ENCODE data around the gene PSMB7. TPM values are rescaled to one million over a fixed set of nuclear protein-coding genes. Genes with fewer than 3 reads are reported as not detected.
A peak's percentile ranks its signal among the peaks of the same experiment; 100 is the strongest.

PSMB7 gene
- total RNA-seq, 2 experiments from 2014 or later, result 155 to 170 TPM

GRCh38 chr9:124372038-124372437, 43.2 kb downstream of the PSMB7 start:
- no peak overlapping the region for H3K27ac Mint-ChIP-seq
- no peak for TF ChIP-seq CTCF (IDR thresholded peaks at IDR 0.05)
- POLR2A ChIA-PET, result no interaction called here
- no peaks in the 10 kb centered on the region for H3K9me3 Mint-ChIP-seq
- no peaks in the 10 kb centered on the region for H3K27me3 Mint-ChIP-seq
- intact Hi-C loops (cut with micrococcal nuclease), result no loop called here
- peaks cover 18% of the 10 kb centered on the region for H3K36me3 Mint-ChIP-seq (ENCODE audit: low read depth)
- ATAC-seq (no peak), DNase-seq (no peak)
- no peak overlapping the region for H3K4me3 Mint-ChIP-seq
- peaks cover 37% of the 10 kb centered on the region for H3K4me1 Mint-ChIP-seq (ENCODE audit: low read depth)
- CTCF ChIA-PET, result no interaction called here

- intact Hi-C loops (cut with micrococcal nuclease), result no loop called here
- no peak for DNase-seq
- TF ChIP-seq CTCF (IDR thresholded peaks at IDR 0.05), result no peak
- no peak overlapping the region for H3K4me3 Mint-ChIP-seq
- POLR2A ChIA-PET, result interaction anchor here (0.6 kb wide), 1 partner anchor 8 kb away, joined by 4 read pairs; no protein-coding TSS in a partner anchor
- ATAC-seq, result no peak
- H3K27me3 Mint-ChIP-seq, result no peaks in the 10 kb centered on the region
- H3K27ac Mint-ChIP-seq, result no peak overlapping the region
- peaks cover 44% of the 10 kb centered on the region for H3K4me1 Mint-ChIP-seq (ENCODE audit: low read depth)
- H3K9me3 Mint-ChIP-seq, result no peaks in the 10 kb centered on the region
- H3K36me3 Mint-ChIP-seq (ENCODE audit: low read depth), result peaks cover 13% of the 10 kb centered on the region
- CTCF ChIA-PET, result no interaction called here
These were observed 44.2 kb downstream of the PSMB7 start for GRCh38 chr9:124370896-124371582.

- H3K9me3 Mint-ChIP-seq, result no peaks in the 10 kb centered on the region
- H3K27me3 Mint-ChIP-seq, result no peaks in the 10 kb centered on the region
- POLR2A ChIA-PET, result no interaction called here
- H3K36me3 Mint-ChIP-seq (ENCODE audit: low read depth), result peaks cover 10% of the 10 kb centered on the region
- CTCF ChIA-PET, result no interaction called here
- no peak overlapping the region for H3K27ac Mint-ChIP-seq
- H3K4me1 Mint-ChIP-seq (ENCODE audit: low read depth), result peaks cover 45% of the 10 kb centered on the region
- ATAC-seq (no peak), DNase-seq (no peak)
- no peak overlapping the region for H3K4me3 Mint-ChIP-seq
- intact Hi-C loops (cut with micrococcal nuclease), result no loop called here
- no peak for TF ChIP-seq CTCF (IDR thresholded peaks at IDR 0.05)
These were observed 45.9 kb downstream of the PSMB7 start for GRCh38 chr9:124369231-124369797.

- no peaks in the 10 kb centered on the region for H3K9me3 Mint-ChIP-seq
- ChIA-PET POLR2A (no interaction called here), CTCF (no interaction called here)
- H3K4me1 Mint-ChIP-seq (ENCODE audit: low read depth), result peaks cover 43% of the 10 kb centered on the region
- H3K36me3 Mint-ChIP-seq (ENCODE audit: low read depth), result peaks cover 6% of the 10 kb centered on the region
- no peak overlapping the region for H3K4me3 Mint-ChIP-seq
- no peak for ATAC-seq
- no peak for TF ChIP-seq CTCF (IDR thresholded peaks at IDR 0.05)
- no peak overlapping the region for H3K27ac Mint-ChIP-seq
- no peak for DNase-seq
- no peaks in the 10 kb centered on the region for H3K27me3 Mint-ChIP-seq
- intact Hi-C loops (cut with micrococcal nuclease), result no loop called here
These were observed 46.5 kb downstream of the PSMB7 start for GRCh38 chr9:124368692-124369091.

GRCh38 chr9:124366476-124367220, 48.6 kb downstream of the PSMB7 start:
- peak; percentile 27 for ATAC-seq
- intact Hi-C loops (cut with micrococcal nuclease), result no loop called here
- DNase-seq, result no peak
- Mint-ChIP-seq H3K36me3 (ENCODE audit: low read depth) (peaks cover 6% of the 10 kb centered on the region), H3K27me3 (no peaks in the 10 kb centered on the region), H3K27ac (no peak overlapping the region), H3K4me3 (no peak overlapping the region), H3K9me3 (no peaks in the 10 kb centered on the region), H3K4me1 (ENCODE audit: low read depth) (peaks cover 40% of the 10 kb centered on the region)
- CTCF ChIA-PET, result interaction anchor here (0.7 to 1.1 kb wide), 3 partner anchors 24 to 243 kb away, joined by 3 read pairs; no protein-coding TSS in a partner anchor
- POLR2A ChIA-PET, result no interaction called here
- no peak for TF ChIP-seq CTCF (IDR thresholded peaks at IDR 0.05)
